Measurements from ENCODE around the gene MAMSTR.

DNA sequence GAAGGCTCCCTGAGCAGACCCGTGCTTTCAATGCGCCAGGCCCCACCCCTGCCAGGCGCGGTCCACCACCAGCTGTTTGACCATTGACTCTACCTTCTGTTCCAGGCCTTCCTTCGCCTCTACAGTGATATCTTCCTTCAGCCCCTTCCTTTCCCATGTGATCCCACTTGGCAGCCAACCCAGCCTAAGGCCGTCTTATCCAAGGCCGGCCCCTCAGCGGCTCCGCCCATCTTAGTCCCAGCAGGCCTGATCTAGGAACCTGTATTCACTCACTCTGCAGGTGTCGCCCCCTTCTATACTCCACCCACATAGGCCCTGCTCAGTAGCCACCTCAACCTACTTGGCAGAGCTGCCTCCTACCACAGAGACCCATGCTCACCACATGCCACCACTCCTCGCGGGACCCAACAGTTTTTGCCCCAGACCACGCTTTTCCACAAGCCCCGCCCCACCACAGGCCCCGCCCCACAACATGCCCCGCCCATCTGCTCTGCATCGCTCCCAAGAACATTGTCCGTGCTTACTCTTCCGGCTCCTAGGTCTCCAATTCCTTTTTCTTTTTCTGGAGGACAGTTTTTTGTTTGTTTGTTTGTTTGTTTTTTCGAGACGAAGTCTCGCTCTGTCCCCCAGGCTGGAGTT lies 18.0 kb upstream of the MAMSTR start:
- TF ChIP-seq, protein P1, sequence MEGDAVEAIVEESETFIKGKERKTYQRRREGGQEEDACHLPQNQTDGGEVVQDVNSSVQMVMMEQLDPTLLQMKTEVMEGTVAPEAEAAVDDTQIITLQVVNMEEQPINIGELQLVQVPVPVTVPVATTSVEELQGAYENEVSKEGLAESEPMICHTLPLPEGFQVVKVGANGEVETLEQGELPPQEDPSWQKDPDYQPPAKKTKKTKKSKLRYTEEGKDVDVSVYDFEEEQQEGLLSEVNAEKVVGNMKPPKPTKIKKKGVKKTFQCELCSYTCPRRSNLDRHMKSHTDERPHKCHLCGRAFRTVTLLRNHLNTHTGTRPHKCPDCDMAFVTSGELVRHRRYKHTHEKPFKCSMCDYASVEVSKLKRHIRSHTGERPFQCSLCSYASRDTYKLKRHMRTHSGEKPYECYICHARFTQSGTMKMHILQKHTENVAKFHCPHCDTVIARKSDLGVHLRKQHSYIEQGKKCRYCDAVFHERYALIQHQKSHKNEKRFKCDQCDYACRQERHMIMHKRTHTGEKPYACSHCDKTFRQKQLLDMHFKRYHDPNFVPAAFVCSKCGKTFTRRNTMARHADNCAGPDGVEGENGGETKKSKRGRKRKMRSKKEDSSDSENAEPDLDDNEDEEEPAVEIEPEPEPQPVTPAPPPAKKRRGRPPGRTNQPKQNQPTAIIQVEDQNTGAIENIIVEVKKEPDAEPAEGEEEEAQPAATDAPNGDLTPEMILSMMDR (IDR thresholded peaks at IDR 0.05) = no peak
- no peak for TF ChIP-seq POLR2AphosphoS5 (IDR thresholded peaks at IDR 0.05; ENCODE audit: insufficient read depth in 1 of 2, low read depth in 1 of 2)
